ENCODE results near the gene SHC4.

SHC4 gene

DNA sequence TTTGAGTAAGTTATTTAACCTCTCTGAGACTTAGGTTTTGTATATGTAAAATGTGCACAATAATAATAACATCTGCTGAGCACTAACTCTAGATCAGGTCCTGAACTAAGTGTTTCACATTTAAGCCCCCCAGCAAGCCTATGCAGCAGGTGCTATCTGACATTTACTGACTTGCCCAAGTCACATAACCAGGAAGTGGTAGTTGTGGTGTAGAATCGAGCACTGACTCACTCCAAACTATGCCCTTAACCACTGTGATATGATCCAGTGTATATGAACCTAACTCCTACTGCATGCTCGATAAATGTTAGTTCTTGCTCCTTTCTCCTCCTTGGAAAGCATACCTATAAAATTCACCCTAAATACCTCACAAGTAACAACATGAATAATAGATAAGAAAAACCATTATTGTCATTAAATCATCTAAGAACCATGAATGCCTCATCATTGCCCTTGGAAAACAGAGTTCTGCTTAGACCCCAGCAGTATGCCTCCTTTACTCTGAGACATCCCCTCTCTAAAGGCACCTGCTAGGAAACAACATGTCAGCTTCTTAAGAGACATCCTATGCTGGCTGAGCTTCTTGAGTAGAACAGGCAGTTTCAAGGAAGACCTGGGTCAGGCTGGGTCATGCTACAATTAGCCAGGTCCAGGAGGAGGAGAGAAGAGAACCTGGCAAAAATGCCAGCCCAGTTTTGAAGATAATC, 3.0 kb upstream of the SHC4 start:
- no peak for DNase-seq

DNA sequence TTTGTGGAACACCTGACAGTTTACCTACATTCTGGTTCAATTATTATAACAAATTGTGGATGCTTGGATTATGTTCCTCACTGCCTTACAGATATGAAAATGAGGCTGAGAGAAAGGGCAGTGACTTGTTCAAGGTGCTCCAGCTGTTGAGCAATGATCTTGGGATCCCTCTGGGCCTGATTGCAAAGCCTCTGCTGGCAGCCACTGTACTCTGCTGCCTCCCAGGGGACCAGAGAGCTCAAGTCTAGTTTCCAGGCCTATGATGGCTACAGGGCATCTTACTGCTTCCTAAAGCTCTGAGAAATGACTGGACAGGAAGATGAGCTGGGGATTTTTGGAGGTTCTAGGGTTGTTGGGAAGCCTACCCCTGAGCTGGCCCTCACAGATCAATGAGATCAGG, 2.3 kb upstream of the SHC4 start:
- DNase-seq: no peak

DNA sequence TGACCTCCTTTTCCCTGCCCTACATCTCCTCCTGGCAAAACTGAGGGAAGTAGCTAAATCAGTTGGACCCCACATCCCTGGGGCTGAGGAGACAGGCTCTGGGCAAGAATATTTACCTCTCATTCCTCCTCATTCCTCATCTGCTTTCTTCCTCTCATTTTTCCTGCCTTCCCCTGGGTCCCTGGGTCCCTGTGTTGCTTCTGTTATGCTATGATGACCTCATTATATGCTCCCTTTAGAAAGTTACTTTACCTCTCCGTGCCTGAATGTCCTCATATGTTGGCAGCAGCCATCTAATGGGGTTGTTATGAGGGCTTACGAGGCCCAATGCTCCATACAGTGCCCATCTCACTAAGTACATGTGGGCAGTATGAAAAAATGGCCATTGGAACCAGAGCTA, 1.2 kb upstream of the SHC4 start:
- DNase-seq: no peak

DNA sequence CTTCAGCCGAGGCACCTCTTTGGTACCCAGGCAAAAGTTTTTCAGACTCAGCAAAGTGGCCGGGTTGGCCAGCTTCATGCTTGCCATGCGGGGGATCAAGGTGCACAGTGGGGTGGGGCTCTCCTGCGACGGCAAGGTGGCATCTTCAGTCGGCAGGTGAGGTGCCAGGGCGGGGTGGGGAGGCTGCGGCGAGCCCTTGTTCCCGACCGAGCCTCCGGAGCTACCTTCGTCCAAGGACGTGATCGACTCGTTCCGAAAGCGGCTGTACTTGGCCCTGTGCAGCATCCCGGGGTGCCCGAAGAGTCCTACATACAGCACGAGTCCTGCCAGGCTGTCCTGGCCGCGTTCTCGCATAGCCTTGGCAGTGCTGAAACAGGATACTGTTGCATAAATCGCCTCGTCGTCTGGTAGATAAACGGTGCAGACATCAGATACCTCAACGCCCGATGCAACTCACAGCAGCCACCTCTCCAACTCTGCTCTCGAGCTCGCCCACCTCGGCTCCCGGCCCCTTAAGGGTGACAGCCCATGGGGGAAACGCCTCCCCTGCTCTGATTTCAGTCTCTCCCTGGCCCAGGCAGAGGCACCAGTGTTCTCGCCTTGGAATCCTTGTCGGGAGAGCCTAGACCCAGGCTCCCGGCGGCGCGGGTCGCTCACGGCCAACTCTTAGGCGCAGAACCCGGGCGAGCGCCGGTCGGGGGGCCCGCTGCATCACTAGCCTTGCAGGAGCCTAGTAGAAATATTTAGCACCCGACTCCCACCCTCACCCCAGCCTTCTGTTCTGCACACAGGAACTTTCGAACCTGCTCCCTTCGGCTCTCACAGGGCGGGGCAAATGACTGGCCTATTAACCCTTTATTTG, 826 bp downstream of the SHC4 start:
- no peak for DNase-seq

DNA sequence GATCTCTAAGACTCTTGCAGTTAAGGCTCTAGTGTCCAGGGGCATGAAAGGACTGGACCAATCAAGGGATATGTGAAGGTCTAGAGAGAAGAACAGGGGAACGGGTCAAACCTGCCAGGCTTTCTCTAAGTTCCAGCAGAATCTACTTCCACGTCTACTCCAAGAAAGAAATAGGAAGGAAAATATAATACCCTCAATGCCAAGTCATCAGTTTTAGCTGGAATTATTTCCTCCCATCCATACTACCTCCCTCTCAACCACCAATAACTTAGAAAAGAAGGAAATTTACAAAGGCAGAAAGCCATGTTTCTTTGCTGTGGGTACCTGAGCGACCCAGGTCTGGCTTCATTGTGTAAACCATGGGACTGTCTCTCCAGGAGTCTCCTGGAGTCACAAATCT, 7.8 kb downstream of the SHC4 start:
- DNase-seq: no peak

DNA sequence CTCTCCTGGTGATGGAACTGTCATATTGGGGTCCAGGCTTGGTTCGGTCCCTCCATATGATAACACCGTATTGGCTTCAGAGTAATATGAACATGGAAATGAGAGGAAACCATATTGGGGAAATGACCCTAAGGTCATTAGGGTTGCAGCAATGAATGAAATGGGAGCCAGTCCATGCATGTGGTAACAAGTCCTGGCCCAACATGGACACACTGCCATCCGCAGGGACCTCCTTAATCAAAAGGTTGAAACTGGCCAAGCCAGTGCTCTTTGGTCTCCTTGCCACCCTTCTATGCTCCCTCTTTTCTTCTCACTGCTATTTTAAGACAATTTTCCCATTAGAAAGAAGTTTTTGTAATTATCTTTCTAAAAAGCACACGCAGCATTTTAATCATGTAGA, 8.3 kb downstream of the SHC4 start:
- no peak for DNase-seq

DNA sequence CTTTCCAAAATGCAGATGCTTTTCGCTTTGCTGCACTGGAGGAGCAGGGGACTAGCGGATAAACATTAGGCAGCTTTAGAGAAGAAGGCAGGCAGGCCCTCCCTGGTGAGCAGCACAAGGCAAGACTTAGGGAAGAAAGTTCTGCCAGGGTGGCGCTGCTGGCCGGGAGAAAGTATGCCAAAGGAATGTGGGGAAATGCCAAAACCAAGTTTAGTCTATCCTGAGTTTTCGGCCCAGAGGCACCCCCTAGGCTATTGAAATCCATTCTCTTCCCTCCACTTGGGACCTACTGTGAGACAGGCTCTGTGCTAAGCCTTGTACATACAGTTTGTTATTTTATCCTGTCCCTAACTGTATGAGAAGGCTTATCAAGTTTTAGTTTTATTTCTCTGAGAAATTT, 9.2 kb downstream of the SHC4 start:
- DNase-seq: no peak

DNA sequence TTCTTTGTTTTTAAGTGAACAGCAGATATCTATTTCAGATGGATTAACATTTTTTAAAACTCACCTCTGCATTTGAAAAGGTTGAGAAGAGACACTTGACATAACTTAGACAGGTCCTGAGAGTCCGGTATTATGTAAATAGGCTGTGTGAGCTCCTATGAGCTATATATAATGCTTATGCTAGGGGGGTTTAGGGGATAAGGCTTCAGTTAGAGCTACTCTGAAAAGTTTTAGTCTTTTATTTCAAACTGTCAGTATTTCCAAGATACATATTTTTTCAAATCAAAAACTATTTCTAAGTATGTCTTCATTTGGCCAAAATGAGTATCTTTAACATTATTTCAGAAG, 16.9 kb downstream of the SHC4 start:
- no peak for DNase-seq

DNA sequence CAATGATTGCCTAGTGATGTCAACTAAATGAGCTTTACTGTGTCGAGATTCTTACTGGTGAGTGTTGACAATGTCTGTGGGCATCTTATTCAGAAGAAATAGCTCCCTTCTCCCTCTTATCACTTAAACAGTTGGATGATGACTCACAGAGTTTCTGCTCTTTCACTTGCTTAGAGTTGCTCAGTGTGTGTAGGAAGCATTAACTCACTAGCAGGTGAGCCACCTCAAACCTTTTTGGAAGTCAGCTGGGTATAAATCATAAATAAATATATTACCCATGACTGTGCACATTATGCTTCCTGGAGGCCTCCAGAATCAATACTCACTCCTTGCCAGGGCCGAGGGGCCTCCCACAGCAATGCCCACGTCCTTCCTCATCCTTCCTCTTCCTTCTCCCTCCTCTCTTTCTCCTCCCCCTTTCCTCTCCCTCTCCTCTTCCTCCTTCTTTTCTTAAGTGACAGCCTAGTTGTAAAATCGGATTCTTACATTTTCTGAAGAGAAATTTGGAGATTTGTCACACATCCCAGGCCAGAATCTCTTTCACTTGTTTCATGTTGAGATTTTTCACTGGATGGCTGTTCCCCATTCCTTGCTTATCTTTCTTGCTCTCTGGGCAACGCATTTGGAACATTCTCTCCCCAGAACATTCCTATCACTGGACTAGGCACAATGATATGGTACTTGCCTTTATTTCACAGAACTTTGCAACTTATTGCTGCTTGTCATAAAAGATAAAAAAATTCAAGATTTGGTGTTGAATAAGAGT, 17.5 kb downstream of the SHC4 start:
- no peak for DNase-seq

DNA sequence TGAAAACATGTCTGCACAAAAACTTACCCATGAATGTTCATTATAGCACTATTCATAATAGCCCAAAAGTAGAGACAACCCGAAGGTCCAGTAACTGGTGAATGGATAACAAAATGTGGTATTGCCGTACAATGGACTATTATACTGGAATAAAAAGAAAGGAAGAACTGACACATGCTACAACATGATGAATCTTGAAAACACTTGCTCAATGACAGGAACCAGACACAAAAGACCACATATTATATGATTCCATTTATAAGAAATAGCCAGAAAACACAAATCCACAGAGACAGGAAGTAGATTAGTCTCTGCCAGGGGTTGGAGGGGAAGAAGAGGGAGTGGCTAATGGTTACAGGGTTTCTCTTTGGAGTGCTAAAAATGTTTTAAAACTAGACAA, 18.3 kb downstream of the SHC4 start:
- DNase-seq: no peak

DNA sequence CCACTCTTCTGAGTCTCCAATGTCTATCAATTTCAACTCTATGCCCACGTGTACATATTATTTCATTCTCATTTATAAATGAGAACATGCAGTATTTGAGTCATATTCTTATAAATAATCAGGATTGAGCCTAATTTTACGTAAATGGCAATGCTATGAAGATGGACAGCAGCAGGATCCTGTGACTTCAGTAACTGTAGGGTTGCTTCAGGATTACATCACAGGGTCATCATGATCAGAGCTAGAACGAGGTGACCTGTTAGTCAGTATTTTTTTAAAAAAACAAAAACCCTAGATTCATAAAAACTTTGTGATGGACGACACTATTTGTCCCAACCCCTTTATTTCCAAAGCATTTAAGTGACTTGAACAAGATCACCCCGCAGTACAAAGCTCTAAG, 21.8 kb downstream of the SHC4 start:
- no peak for DNase-seq

DNA sequence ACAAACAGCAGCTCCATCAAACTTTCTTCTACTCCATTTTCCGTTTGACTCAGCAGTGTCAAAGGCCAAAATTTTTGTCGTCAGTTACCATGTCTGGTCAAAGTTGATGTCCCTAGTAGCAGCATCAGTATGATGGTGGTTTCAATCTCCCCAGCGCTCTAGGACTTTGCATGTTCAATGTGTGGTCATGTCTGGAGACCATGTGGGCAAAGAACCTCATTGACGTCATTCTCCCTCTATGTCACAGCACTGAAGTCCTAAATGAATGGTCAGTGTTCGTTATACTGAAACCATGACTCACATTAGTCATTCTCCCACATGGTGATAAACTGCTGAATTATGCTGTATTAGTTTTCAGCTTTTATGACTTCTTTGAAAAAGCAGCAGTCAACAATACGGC, 23.2 kb downstream of the SHC4 start:
- no peak for DNase-seq

DNA sequence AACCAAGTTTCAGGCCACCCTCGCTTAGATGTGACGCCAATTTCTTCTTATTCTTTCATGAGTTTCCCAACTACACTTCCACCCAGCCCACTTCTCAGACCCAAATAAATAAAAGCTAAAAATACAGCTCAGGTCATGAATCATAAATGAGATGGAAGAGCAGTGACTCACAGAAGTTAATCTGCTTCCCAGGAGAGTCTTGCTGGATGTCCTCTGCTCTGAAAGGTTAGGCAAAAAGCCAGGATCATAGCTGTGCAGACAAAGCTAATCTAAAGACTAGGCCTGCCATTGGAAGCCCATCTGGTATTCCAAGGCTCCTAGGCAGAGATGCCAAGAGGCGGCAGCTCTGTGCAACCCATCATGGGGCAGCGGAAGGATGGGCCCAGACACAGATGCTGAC, 24.1 kb downstream of the SHC4 start:
- DNase-seq: no peak

DNA sequence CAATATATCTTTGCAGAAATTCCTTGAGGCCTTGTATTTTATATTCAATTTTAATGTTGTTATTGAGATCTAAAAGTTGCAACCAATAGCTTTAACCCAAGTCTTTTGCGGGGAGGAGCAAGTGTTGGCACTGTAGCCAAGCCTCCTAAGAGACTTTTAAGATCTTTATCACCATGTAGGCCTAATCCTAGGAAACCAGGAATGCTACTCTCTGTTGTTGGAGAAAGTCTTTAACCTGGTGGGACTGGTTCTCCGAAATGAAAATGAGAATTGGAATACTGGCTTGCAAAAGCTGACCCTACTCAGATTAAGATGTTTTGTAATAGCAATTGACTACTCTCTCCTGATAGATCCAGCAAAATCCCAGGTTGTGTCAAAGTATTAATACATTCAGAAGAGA, 25.8 kb downstream of the SHC4 start:
- no peak for DNase-seq

DNA sequence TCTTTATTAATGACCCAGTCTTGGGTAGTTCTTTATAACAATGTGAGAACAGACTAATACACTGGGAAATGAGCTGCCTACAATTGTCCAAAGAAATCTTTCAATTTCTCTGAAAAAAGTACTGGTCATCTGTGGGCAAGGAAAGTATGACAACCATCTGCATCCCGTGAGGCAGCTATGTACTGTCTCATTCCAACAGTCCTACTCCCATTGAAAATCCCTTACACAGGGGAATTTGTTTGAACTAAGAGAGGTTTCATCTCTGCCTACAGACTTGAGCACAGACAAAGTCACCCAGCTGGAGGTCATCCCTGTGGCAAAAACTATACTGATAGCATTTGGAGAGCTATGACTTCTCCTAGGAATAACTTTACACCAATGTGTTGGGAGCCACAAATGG, 27.1 kb downstream of the SHC4 start:
- no peak for DNase-seq

DNA sequence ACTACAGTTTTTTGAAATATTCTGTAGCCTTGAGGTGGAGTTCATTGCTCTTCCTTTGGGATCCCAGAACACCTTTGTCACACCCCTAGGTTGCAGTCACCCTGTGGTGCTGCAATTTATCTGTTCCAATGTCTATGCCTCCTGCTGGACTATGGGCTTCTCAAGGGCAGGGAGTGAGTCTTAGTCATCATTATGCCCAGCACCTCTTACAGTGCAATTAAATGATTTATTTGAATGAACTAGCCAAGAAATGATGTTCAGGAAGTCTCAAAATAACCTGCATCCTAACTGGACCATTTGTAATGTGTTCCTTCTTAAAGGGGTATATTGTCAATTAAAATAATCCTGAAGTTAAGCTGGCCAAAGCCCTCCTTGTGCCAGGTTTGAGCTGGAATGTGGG, 28.5 kb downstream of the SHC4 start:
- DNase-seq: no peak

DNA sequence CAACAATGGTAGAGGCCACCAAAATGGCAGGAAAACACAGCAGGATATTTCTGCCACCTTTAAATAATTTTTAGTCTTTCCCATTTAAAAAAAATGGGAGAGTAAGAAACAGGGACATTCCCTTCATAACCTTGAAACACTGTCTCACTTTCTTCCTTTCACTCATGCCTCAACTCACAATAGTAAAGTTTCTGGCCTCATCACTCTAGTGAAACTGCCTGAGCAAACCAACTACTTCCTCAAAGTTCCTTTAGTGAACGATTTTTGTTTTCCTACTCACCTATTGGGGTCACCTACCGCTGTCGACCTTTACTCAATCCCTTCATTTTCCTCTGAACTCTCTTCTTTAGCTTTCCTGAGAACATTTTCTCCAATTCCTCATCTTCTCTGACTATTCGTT, 33.0 kb downstream of the SHC4 start:
- DNase-seq: no peak

DNA sequence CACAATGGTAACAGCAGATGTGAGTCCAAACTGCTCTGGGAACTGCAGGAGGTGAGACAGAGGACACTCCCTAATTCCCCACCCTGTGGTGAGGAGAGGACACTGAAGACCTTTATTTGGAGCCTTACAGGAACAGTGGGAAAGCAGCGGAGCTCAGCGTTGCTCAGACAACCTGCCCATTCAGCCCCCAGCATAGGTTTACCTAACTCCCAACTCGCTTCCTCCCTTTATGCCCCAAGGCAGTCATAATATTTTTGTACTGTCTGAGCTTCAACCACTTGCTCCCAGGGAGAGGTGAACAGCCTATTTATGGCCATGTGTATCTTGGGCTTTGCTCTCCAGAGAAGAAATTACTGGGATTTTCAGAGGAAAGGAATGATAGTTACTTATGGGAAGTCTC, 34.1 kb downstream of the SHC4 start:
- no peak for DNase-seq

DNA sequence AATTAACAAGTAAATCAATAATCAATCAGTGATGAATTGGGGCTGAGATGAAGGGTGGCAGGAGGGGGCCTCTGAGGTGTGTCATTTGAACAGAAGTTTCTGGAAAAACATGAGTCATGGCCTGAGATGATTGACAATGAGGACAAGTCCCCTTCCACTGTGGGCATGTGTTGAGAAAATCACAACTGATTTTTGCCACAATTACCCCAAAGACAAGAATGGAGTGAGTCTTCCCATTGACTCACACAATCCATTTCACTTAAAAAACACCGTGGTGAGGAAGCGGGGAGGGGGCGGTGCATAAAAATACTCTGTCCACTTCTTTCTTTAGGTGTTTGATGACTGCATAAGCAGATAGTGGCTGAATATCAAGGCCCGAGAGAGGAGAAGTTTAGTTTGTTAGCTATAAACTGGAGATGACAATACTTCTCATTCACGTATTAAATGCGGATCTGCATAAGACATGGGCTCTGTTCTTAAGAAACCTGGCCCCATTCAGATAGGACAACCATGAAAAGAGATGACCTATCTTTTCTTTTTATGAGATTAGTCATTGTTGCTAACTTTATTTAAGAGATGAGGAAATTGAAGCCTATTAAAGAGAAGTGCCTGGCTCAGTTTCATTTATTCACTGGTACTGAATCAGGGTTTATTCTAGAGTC, 34.7 kb downstream of the SHC4 start:
- no peak for DNase-seq

DNA sequence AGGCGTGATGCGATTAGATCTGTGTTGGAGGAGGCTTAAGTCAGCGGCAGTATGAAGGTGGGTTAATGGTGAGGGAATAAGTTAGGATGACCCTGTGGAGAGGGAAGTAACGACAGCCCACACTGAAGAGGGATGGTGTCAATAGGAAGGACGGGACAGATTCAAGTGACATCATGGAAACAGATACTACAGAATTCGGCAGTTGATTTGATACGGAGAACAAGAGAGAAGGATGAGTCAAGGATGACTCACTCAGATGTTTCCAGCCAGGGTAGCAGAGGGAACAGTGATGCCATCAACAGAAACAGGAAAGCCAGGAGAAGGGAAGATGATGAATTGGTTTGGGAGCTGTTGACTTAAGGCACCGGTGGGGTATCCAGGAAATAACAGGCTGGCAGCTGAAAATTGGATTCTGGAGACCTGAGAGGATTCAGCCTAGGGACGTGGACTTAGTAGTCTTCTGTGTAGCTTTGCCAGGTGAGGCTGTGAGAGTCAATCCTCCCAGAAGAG, 38.0 kb downstream of the SHC4 start:
- DNase-seq: no peak

DNA sequence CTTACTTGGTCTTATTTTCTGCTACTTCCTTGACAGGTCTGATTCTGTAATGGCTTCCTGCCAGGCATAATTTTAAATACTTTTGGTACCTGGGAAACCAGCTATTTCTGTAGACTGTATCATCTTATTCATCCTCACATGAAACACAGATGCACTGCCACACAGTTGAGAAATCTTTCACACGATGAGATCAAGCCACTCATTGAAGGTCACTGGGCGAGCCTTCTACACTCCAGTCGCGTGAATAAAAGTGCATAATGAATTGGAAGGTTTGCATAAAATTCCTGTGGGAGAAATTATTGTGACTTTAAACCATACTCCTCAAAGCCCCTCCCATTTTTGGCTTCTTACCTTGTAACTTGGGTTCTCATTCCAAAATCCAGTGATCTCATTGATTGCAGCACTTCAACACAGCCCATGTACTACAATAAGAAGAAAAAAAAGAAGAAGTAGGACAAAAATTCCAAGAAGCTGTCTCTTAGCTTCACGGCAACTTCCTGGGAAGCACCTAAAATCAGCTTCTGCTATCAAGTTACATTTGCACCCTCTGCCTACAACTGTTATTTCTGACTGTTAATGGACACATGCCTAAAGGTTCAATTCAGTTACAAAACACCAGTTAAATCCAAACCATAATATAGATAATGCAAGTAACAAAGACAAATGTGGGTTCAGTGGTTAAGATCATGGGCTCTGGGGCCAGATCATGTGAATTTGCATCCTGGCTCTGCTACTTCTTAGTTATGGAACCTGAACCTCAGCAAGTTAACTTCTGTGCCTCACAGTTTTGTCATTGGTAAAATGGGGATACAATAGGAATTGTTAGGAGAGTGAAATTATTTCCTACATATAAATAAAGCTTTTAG, 39.0 kb downstream of the SHC4 start:
- DNase-seq: no peak

DNA sequence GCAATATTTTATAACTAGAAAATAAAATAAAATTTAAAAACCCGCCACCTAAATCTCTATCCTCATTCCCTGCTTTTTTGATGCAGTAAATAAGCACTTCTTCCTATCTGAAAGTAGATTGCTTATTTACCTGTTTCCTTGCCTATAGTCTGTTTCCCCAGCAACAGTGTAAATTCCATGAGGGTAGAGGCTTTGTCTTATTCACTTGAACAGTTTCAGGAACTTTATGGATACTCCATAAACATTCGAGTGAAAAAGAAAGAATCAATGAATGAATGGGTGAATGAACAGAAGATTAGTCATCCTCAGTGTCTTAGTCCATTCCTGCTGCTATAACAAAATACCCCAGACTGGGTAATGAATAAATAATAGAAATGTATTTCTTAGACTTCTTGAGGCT, 41.7 kb downstream of the SHC4 start:
- DNase-seq: no peak
